Adrenal gland (tissue), 5 donors: ENCODE data around the gene ARAP3.

Source experiments
- CTCF ChIP-seq, 6 experiments: fragments of 450-650 bp in 4 of 6; fragments of 200-600 bp in 2 of 6; sonication (generic) in 1 of 6; IDR thresholded peaks; 1 replicate in 5 of 6; 2 replicates in 1 of 6; pipeline versions ENCODE4 v1.5.1 to v1.8.0; 2016 to 2021; ENCODE audit warnings: antibody characterized with exemption in 6 of 6, mild to moderate bottlenecking in 2 of 6, moderate library complexity in 1 of 6
- POLR2A ChIP-seq, 2 donors: fragments of 450-650 bp; IDR thresholded peaks; one replicate each; pipeline ENCODE4 v1.6.1; 2017; ENCODE audit warnings: antibody characterized with exemption in 2 of 2, mild to moderate bottlenecking in 2 of 2, moderate library complexity in 1 of 2
- donor health status: DM: no; HTN: no; CAD: no.

- TF ChIP-seq CTCF (IDR thresholded peaks at IDR 0.05): no peak
- no peak for TF ChIP-seq POLR2A (IDR thresholded peaks at IDR 0.05)
Measured at GRCh38 chr5:141683596-141684141, 1.6 kb upstream of the ARAP3 start.
